Measurements from ENCODE around the gene BRF1.
"Not testable (repeated sequence)": the region's sequence is repeated elsewhere in the genome, so short reads cannot be mapped to it uniquely, and the experiment has no call there.

The BRF1 gene

GRCh38 chr14:105281371-105282097, 19.3 kb downstream of the BRF1 start:
- H3K4me3 Mint-ChIP-seq: no peak overlapping the region
- DNase-seq (ENCODE audit: low spot score): no peak
- H3K36me3 Mint-ChIP-seq (ENCODE audit: low read depth): peaks cover 4% of the 10 kb centered on the region
- H3K27me3 Mint-ChIP-seq (ENCODE audit: low read depth): no peaks in the 10 kb centered on the region
- H3K27ac Mint-ChIP-seq: no peak overlapping the region
- no peaks in the 10 kb centered on the region for H3K9me3 Mint-ChIP-seq
- peaks cover 19% of the 10 kb centered on the region for H3K4me1 Mint-ChIP-seq (ENCODE audit: low read depth)

DNA sequence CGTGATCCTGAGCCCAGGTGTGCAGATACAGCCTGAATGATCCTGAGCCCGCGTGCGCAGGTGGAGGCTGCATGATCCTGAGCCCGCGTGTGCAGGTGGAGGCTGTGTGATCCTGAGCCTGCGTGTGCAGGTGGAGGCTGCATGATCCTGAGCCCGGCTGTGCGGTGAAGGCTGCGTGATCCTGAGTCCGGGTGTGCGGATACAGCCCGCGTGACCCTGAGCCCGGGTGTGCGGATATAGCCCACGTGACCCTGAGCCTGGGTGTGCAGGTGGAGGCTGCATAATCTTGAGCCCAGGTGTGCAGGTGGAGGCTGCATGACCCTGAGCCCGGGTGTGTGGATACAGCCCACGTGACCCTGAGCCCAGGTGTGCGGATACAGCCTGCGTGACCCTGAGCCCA, 20.3 kb downstream of the BRF1 start:
- no peak for DNase-seq (ENCODE audit: low spot score)
- no peak overlapping the region for H3K27ac Mint-ChIP-seq
- no peaks in the 10 kb centered on the region for H3K9me3 Mint-ChIP-seq
- peaks cover 4% of the 10 kb centered on the region for H3K36me3 Mint-ChIP-seq (ENCODE audit: low read depth)
- H3K27me3 Mint-ChIP-seq (ENCODE audit: low read depth): no peaks in the 10 kb centered on the region
- no peak overlapping the region for H3K4me3 Mint-ChIP-seq
- H3K4me1 Mint-ChIP-seq (ENCODE audit: low read depth): peaks cover 19% of the 10 kb centered on the region

GRCh38 chr14:105279642-105280361, 21.0 kb downstream of the BRF1 start:
- Mint-ChIP-seq H3K36me3 (ENCODE audit: low read depth) (peaks cover 4% of the 10 kb centered on the region), H3K4me3 (no peak overlapping the region), H3K4me1 (ENCODE audit: low read depth) (peaks cover 19% of the 10 kb centered on the region), H3K27me3 (ENCODE audit: low read depth) (no peaks in the 10 kb centered on the region), H3K9me3 (no peaks in the 10 kb centered on the region), H3K27ac (no peak overlapping the region)
- no peak for DNase-seq (ENCODE audit: low spot score)

GRCh38 chr14:105277448-105277847, 23.4 kb downstream of the BRF1 start:
- not testable (repeated sequence) for H3K4me3 Mint-ChIP-seq; H3K27me3 Mint-ChIP-seq (ENCODE audit: low read depth); H3K36me3 Mint-ChIP-seq (ENCODE audit: low read depth); H3K4me1 Mint-ChIP-seq (ENCODE audit: low read depth); DNase-seq (ENCODE audit: low spot score); H3K9me3 Mint-ChIP-seq; H3K27ac Mint-ChIP-seq

GRCh38 chr14:105275267-105275946, 25.4 kb downstream of the BRF1 start:
- Mint-ChIP-seq H3K27me3 (ENCODE audit: low read depth) (no peaks in the 10 kb centered on the region), H3K9me3 (no peaks in the 10 kb centered on the region), H3K27ac (no peak overlapping the region), H3K4me1 (ENCODE audit: low read depth) (peaks cover 1% of the 10 kb centered on the region), H3K36me3 (ENCODE audit: low read depth) (no peaks in the 10 kb centered on the region), H3K4me3 (no peak overlapping the region)
- no peak for DNase-seq (ENCODE audit: low spot score)

- H3K9me3 Mint-ChIP-seq: no peaks in the 10 kb centered on the region
- peaks cover 1% of the 10 kb centered on the region for H3K4me1 Mint-ChIP-seq (ENCODE audit: low read depth)
- H3K27ac Mint-ChIP-seq: no peak overlapping the region
- no peak overlapping the region for H3K4me3 Mint-ChIP-seq
- H3K36me3 Mint-ChIP-seq (ENCODE audit: low read depth): no peaks in the 10 kb centered on the region
- no peak for DNase-seq (ENCODE audit: low spot score)
- H3K27me3 Mint-ChIP-seq (ENCODE audit: low read depth): no peaks in the 10 kb centered on the region
Observed at GRCh38 chr14:105274637-105275036, 26.2 kb downstream of the BRF1 start.

GRCh38 chr14:105273062-105273461, 27.7 kb downstream of the BRF1 start:
- H3K9me3 Mint-ChIP-seq: no peaks in the 10 kb centered on the region
- no peak overlapping the region for H3K27ac Mint-ChIP-seq
- H3K36me3 Mint-ChIP-seq (ENCODE audit: low read depth): no peaks in the 10 kb centered on the region
- no peak overlapping the region for H3K4me3 Mint-ChIP-seq
- DNase-seq (ENCODE audit: low spot score): no peak
- no peaks in the 10 kb centered on the region for H3K27me3 Mint-ChIP-seq (ENCODE audit: low read depth)
- no peaks in the 10 kb centered on the region for H3K4me1 Mint-ChIP-seq (ENCODE audit: low read depth)

DNA sequence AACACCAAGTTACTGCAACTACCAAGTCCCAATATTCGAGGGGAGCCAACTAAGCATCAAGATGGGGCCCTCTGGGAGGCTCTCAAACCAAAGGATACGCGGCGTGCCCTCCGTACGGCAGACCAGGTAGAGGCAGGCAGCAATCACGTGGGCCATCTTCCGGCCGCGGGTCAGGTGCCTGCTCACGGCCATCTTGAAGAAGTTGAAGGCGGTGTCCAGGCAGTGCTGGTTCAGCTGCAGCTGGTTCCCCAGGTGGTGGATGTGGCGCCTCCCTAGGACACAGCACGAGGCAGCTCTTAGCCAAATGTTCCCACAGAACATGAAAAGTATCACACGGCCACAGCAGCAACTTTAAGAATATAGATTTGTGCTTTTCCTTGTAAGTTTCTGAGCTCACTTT, 28.2 kb downstream of the BRF1 start:
- Mint-ChIP-seq H3K4me3 (no peak overlapping the region), H3K9me3 (no peaks in the 10 kb centered on the region), H3K36me3 (ENCODE audit: low read depth) (no peaks in the 10 kb centered on the region), H3K27ac (no peak overlapping the region), H3K4me1 (ENCODE audit: low read depth) (no peaks in the 10 kb centered on the region), H3K27me3 (ENCODE audit: low read depth) (no peaks in the 10 kb centered on the region)
- no peak for DNase-seq (ENCODE audit: low spot score)

DNA sequence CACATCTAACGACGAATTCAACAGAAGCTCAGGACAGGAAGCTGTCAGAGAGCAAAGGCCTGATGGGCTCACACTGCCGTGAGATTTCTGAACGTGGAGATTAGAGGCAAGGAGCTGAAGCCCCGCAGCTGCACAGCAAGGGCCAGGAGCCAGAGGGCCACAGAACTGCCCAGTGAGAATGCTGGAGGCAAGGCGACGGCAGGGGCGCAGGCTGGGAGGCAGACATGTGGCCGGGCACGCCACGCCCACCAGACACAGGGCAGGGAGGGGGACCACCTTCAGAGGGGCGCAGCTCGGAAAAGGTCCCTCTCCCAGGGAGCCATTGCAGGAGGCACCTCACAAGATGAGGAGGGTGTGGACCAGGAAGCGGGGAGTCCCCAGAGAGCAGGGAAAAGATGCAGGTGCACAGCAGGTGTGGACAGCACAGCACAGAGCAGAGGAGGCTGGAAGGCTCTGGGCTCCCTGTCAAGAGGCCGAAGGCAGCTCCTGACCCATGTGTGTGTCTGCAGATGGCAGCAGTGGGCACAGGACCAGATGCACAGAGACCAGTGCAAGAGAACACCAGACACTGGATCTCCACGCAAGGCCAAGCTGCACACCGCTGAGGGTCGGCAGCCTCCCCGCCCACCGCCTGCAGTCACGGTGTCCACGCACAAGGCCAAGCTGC, 29.4 kb downstream of the BRF1 start:
- Mint-ChIP-seq H3K27me3 (ENCODE audit: low read depth) (no peaks in the 10 kb centered on the region), H3K27ac (no peak overlapping the region), H3K36me3 (ENCODE audit: low read depth) (no peaks in the 10 kb centered on the region), H3K4me3 (no peak overlapping the region), H3K4me1 (ENCODE audit: low read depth) (no peaks in the 10 kb centered on the region), H3K9me3 (no peaks in the 10 kb centered on the region)
- DNase-seq (ENCODE audit: low spot score): no peak

- Mint-ChIP-seq H3K27me3 (ENCODE audit: low read depth) (no peaks in the 10 kb centered on the region), H3K27ac (no peak overlapping the region), H3K36me3 (ENCODE audit: low read depth) (peaks cover 2% of the 10 kb centered on the region), H3K4me3 (no peak overlapping the region), H3K9me3 (no peaks in the 10 kb centered on the region), H3K4me1 (ENCODE audit: low read depth) (no peaks in the 10 kb centered on the region)
- no peak for DNase-seq (ENCODE audit: low spot score)
Observed at GRCh38 chr14:105269405-105269804, 31.4 kb downstream of the BRF1 start.

DNA sequence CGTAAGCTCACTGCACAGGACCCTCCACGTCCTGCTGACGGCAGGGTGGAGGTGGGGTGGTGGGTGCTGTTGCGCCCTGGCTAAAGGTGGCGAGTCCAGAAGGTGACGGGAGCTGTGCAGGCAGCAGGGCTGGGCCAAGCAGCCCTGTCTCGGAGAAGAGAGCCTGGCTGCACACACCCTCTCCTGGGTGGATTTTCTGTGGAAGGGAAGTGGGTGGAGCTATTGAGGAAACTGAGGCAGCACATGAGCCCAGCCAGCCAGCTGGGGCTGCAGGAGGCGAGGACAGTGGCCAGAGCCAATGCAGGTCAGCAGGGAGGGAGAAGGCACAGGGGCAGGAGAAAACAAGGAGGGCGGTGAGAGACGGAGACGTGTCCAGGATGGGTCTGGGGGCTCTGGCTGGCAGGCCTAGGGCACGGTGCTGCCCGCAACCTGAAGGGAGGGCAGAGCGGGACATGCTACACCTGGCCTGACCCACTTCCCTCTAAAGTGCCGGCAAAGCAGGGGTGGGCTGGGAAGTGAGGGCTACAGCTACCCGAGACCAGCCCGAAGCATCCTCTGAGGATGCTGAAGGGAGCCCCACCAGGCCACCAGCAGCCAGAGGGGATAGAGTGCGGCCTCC, 32.0 kb downstream of the BRF1 start:
- DNase-seq (ENCODE audit: low spot score): no peak
- Mint-ChIP-seq H3K9me3 (no peaks in the 10 kb centered on the region), H3K4me1 (ENCODE audit: low read depth) (no peaks in the 10 kb centered on the region), H3K4me3 (no peak overlapping the region), H3K27me3 (ENCODE audit: low read depth) (no peaks in the 10 kb centered on the region), H3K27ac (no peak overlapping the region), H3K36me3 (ENCODE audit: low read depth) (peaks cover 5% of the 10 kb centered on the region)

DNA sequence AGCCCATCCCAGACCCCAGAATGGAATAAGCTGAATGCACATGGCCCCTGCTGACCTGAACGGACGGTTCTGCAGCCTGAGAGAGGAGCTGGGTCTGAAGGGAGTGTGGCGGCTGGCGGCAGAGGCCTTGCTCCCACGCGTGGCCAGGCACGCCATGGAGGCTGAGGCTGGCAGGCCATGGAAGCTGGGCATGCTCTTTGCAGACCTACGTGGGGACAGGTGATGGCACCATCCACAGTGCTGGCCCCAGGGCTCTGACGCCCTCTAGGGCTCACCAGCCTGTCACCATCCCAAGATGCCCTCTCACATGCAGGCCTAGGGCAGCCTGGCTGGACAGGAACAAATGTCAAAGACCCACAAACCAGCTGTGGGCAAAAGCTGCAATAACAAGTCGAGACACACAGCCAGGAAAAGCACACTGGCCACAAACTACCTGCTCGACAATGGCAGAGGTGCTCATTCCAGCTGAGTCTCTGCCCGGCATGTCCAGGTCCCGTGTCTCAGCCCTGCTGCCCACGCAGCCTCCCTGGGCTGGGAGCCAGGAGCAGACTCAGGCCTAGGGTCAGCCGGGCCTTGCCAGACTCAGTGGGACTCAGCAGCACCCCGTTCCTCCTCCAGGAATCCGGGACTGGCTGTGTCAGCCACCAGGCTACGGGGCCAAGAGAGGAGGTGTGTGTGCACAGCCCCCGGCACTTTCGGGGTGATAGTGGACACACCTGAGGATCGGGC, 32.8 kb downstream of the BRF1 start:
- peaks cover 7% of the 10 kb centered on the region for H3K36me3 Mint-ChIP-seq (ENCODE audit: low read depth)
- no peaks in the 10 kb centered on the region for H3K9me3 Mint-ChIP-seq
- no peak overlapping the region for H3K4me3 Mint-ChIP-seq
- no peak for DNase-seq (ENCODE audit: low spot score)
- H3K27me3 Mint-ChIP-seq (ENCODE audit: low read depth): no peaks in the 10 kb centered on the region
- no peak overlapping the region for H3K27ac Mint-ChIP-seq
- H3K4me1 Mint-ChIP-seq (ENCODE audit: low read depth): no peaks in the 10 kb centered on the region

GRCh38 chr14:105261781-105262180, 39.0 kb downstream of the BRF1 start:
- H3K27me3 Mint-ChIP-seq (ENCODE audit: low read depth): no peaks in the 10 kb centered on the region
- DNase-seq (ENCODE audit: low spot score): no peak
- peaks cover 9% of the 10 kb centered on the region for H3K36me3 Mint-ChIP-seq (ENCODE audit: low read depth)
- peaks cover 5% of the 10 kb centered on the region for H3K4me1 Mint-ChIP-seq (ENCODE audit: low read depth)
- no peak overlapping the region for H3K27ac Mint-ChIP-seq
- no peak overlapping the region for H3K4me3 Mint-ChIP-seq
- H3K9me3 Mint-ChIP-seq: no peaks in the 10 kb centered on the region

Measured in T-helper 2 cell treated with Interferon-gamma antibody and Interleukin-4, amounts not matched to agents 5 μg/mL and 100 μg/mL, for 36 hours (primary cell).